IMR-90 (cell line): ENCODE measurements around the gene LRRC2. TPM values are rescaled to one million over a fixed set of nuclear protein-coding genes. Genes with fewer than 3 reads are reported as not detected.

Experiments used
- ATAC-seq: fragments of 200-7000 bp; cut with Tn5 transposase; 2 replicates; pipeline ENCODE4 v1.9.1; 2020; ENCODE audit warnings: low read depth, mild to moderate bottlenecking, moderate library complexity
- BruUV-seq: library from RNA; stranded (reverse); fragments of 400-500 nt; replicated peaks from 2 replicates; lab custom pipeline; 2021; lab: Mats Ljungman, UMichigan
- CTCF ChIA-PET: fragments of 300-600 bp; formaldehyde crosslinking; extraction: SDS; loops from one replicate; lab custom pipeline; 2021; ENCODE audit warnings: antibody characterized with exemption; lab: Yijun Ruan, JAX
- POLR2A ChIA-PET: fragments of 300-600 bp; sonication (Branson Sonifier 250); formaldehyde crosslinking; loops from one replicate; lab custom pipeline; 2022; ENCODE audit warnings: antibody characterized with exemption; ENCODE audit not compliant: unreplicated experiment; lab: Charles Lee
- DNase-seq: peaks from one replicate; pipeline ENCODE4 v3.0.0; 2013
- H2AFZ ChIP-seq: replicated peaks from 2 replicates; pipeline ENCODE3; 2013; ENCODE audit warnings: low read length, mild to moderate bottlenecking; ENCODE audit not compliant: poor library complexity
- H2AK5ac ChIP-seq: 2 replicates; pipeline ENCODE4 v1.6.1; 2013; ENCODE audit warnings: low read depth, low read length, inconsistent platforms
- H2AK9ac ChIP-seq: replicated peaks from 2 replicates; pipeline ENCODE3; 2013; ENCODE audit warnings: mild to moderate bottlenecking, low read depth, low read length, moderate library complexity; ENCODE audit not compliant: poor library complexity
- H2BK120ac ChIP-seq: 2 replicates; pipeline ENCODE4 v1.6.1; 2013; ENCODE audit warnings: low read depth, low read length, inconsistent platforms
- H2BK15ac ChIP-seq: 3 replicates; pipeline ENCODE4 v1.6.1; 2013; ENCODE audit warnings: low read depth, low read length, inconsistent platforms
- H2BK20ac ChIP-seq: 2 replicates; pipeline ENCODE4 v1.6.1; 2013; ENCODE audit warnings: low read depth, mild to moderate bottlenecking, inconsistent platforms, low read length, moderate library complexity
- H2BK5ac ChIP-seq: 2 replicates; pipeline ENCODE4 v1.6.1; 2013; ENCODE audit warnings: mild to moderate bottlenecking, low read depth, low read length, inconsistent platforms; ENCODE audit not compliant: poor library complexity, severe bottlenecking
- H3K14ac ChIP-seq: replicated peaks from 2 replicates; pipeline ENCODE4 v1.6.1; 2013; ENCODE audit warnings: low read depth, low read length, inconsistent platforms
- H3K18ac ChIP-seq: 2 replicates; pipeline ENCODE4 v1.6.1; 2013; ENCODE audit warnings: low read depth, low read length, control low read depth
- H3K23ac ChIP-seq: 2 replicates; pipeline ENCODE4 v1.6.1; 2013; ENCODE audit warnings: low read depth, low read length, inconsistent platforms
- H3K27ac ChIP-seq: 2 replicates; pipeline ENCODE4 v1.5.1; 2013; ENCODE audit warnings: mild to moderate bottlenecking, control low read depth, low read length; ENCODE audit not compliant: insufficient read depth
- H3K27me3 ChIP-seq: 2 replicates; pipeline ENCODE4 v1.6.1; 2013; ENCODE audit warnings: low read length; ENCODE audit not compliant: control insufficient read depth, insufficient read depth
- H3K36me3 ChIP-seq: 2 replicates; pipeline ENCODE4 v1.6.1; 2013; ENCODE audit warnings: low read length, mixed read lengths; ENCODE audit not compliant: control insufficient read depth, insufficient read depth
- H3K4ac ChIP-seq: 2 replicates; pipeline ENCODE4 v1.6.1; 2013; ENCODE audit warnings: low read depth, low read length, inconsistent platforms
- H3K4me1 ChIP-seq: 2 replicates; pipeline ENCODE4 v1.6.1; 2013; ENCODE audit warnings: low read length, mixed read lengths; ENCODE audit not compliant: control insufficient read depth, insufficient read depth
- H3K4me2 ChIP-seq: 2 replicates; pipeline ENCODE4 v1.6.1; 2013; ENCODE audit warnings: low read depth, mild to moderate bottlenecking, control low read depth, low read length, moderate library complexity
- H3K4me3 ChIP-seq: 2 replicates; pipeline ENCODE4 v1.5.1; 2013; ENCODE audit warnings: low read depth, mild to moderate bottlenecking, control low read depth, low read length, moderate library complexity; ENCODE audit not compliant: insufficient read depth
- H3K56ac ChIP-seq: 2 replicates; pipeline ENCODE4 v1.6.1; 2013; ENCODE audit warnings: low read length, inconsistent platforms; ENCODE audit not compliant: insufficient read depth; ENCODE audit errors: extremely low read depth
- H3K79me1 ChIP-seq, 2 experiments: 2 replicates each; pipeline ENCODE4 v1.6.1; 2013; ENCODE audit warnings: low read length in 2 of 2, inconsistent platforms in 1 of 2, low read depth in 1 of 2
- H3K9ac ChIP-seq: 2 replicates; pipeline ENCODE4 v1.6.1; 2013; ENCODE audit warnings: low read depth, low read length, control low read depth
- H3K9me1 ChIP-seq: 2 replicates; pipeline ENCODE4 v1.6.1; 2013; ENCODE audit warnings: low read length, inconsistent platforms; ENCODE audit not compliant: insufficient read depth
- H3K9me3 ChIP-seq: 2 replicates; pipeline ENCODE4 v1.6.1; 2013; ENCODE audit warnings: low read length; ENCODE audit not compliant: control insufficient read depth, insufficient read depth
- H4K20me1 ChIP-seq: 2 replicates; pipeline ENCODE4 v1.6.1; 2013; ENCODE audit warnings: low read length, inconsistent platforms; ENCODE audit not compliant: insufficient read depth
- H4K5ac ChIP-seq: 2 replicates; pipeline ENCODE4 v1.6.1; 2013; ENCODE audit warnings: mild to moderate bottlenecking, low read depth, low read length, control low read depth
- H4K8ac ChIP-seq, 2 experiments: 2 replicates each; pipeline ENCODE4 v1.6.1; 2013; ENCODE audit warnings: low read depth in 2 of 2, low read length in 2 of 2, control low read depth in 1 of 2, inconsistent platforms in 1 of 2
- H4K91ac ChIP-seq: 2 replicates; pipeline ENCODE4 v1.6.1; 2013; ENCODE audit warnings: low read depth, low read length, inconsistent platforms; ENCODE audit not compliant: insufficient read depth
- BHLHE40 ChIP-seq: fragments of 150-350 bp; IDR thresholded peaks from 2 replicates; pipeline ENCODE4 v1.6.1; 2016; ENCODE audit warnings: mild to moderate bottlenecking, low read depth, low read length
- CEBPB ChIP-seq: IDR thresholded peaks from 2 replicates; pipeline ENCODE4 v1.6.1; 2012; ENCODE audit warnings: low read depth, low read length, improper control_type of control experiment
- CHD1 ChIP-seq: IDR thresholded peaks from 2 replicates; pipeline ENCODE4 v1.6.1; 2012; ENCODE audit warnings: low read depth, low read length, improper control_type of control experiment
- CTCF ChIP-seq: conservative IDR thresholded peaks from 2 replicates; pipeline ENCODE4 v1.5.1; 2012; ENCODE audit warnings: mild to moderate bottlenecking, low read depth, low read length, improper control_type of control experiment
- FOS ChIP-seq: fragments of 150-350 bp; IDR thresholded peaks from 2 replicates; pipeline ENCODE4 v1.6.1; 2016; ENCODE audit warnings: low read depth, low read length
- MAFK ChIP-seq: IDR thresholded peaks from 2 replicates; pipeline ENCODE4 v1.6.1; 2012; ENCODE audit warnings: low read depth, low read length, improper control_type of control experiment
- MAZ ChIP-seq: IDR thresholded peaks from 2 replicates; pipeline ENCODE4 v1.6.1; 2012; ENCODE audit warnings: low read depth, mild to moderate bottlenecking, low read length, improper control_type of control experiment, moderate library complexity, borderline replicate concordance
- MXI1 ChIP-seq: IDR thresholded peaks from 2 replicates; pipeline ENCODE4 v1.6.1; 2012; ENCODE audit warnings: low read depth, mild to moderate bottlenecking, low read length, moderate library complexity, borderline replicate concordance
- NFE2L2 ChIP-seq: fragments of 150-350 bp; IDR thresholded peaks from 2 replicates; pipeline ENCODE4 v1.6.1; 2016; ENCODE audit warnings: low read depth, mild to moderate bottlenecking, low read length
- POLR2A ChIP-seq: IDR thresholded peaks from 2 replicates; pipeline ENCODE4 v1.6.1; 2012; ENCODE audit warnings: mild to moderate bottlenecking, low read depth, low read length
- RAD21 ChIP-seq: IDR thresholded peaks from 2 replicates; pipeline ENCODE4 v1.6.1; 2012; ENCODE audit warnings: low read length, improper control_type of control experiment
- RCOR1 ChIP-seq: IDR thresholded peaks from 2 replicates; pipeline ENCODE4 v1.6.1; 2012; ENCODE audit warnings: mild to moderate bottlenecking, low read length, improper control_type of control experiment; ENCODE audit not compliant: insufficient replicate concordance
- RFX5 ChIP-seq: IDR thresholded peaks from 2 replicates; pipeline ENCODE4 v1.8.0; 2012; ENCODE audit warnings: low read depth, mild to moderate bottlenecking, low read length, moderate library complexity
- SMC3 ChIP-seq: fragments of 150-350 bp; IDR thresholded peaks from 2 replicates; pipeline ENCODE4 v1.6.1; 2016; ENCODE audit warnings: low read depth, mild to moderate bottlenecking, antibody characterized with exemption, low read length, moderate library complexity
- WGBS, 2 experiments: methylation state at CpG; one replicate each; pipeline versions ENCODE4 v1.1.5 to v1.1.7; 2013; ENCODE audit warnings: missing lambda C conversion rate in 2 of 2; ENCODE audit not compliant: insufficient read length in 1 of 2; ENCODE audit errors: extremely low coverage in 2 of 2; 5-methylcytosine and 5-hydroxymethylcytosine counted together
- dilution Hi-C: fragments of 300-500 bp; cut with HindIII; formaldehyde crosslinking; loops from one replicate; pipeline ENCODE4 v1.14.3; 2018; ENCODE audit warnings: low sequenced_read_pairs; ENCODE audit not compliant: unreplicated experiment
- in situ Hi-C: fragments of 300-500 bp; cut with MboI; formaldehyde crosslinking; loops from 3 replicates; pipeline ENCODE4 v1.14.3; 2019; ENCODE audit warnings: low sequenced_read_pairs, inconsistent platforms, mixed read lengths
- intact Hi-C: fragments of 100-400 bp; cut with micrococcal nuclease; formaldehyde crosslinking; loops from 2 replicates; pipeline ENCODE4 v1.10.0; 2022
- polyA plus RNA-seq, 3 experiments: library from polyadenylated mRNA; depleted of rRNA; stranded (reverse); fragments of >200 nt; gene quantifications; 2 replicates each; pipeline ENCODE4 v1.2.3, GENCODE V29; 2012; ENCODE audit warnings: low replicate concordance in 1 of 3
- total RNA-seq: library from RNA; depleted of rRNA; stranded (reverse); fragments of >200 nt; gene quantifications from 2 replicates; pipeline ENCODE4 v1.2.3, GENCODE V29; 2012
- TF ChIP-seq, protein P1 (sequence below): fragments of 150-350 bp; IDR thresholded peaks from 2 replicates; pipeline ENCODE4 v1.6.1; 2016; ENCODE audit warnings: low read depth, mild to moderate bottlenecking, low read length, moderate library complexity, borderline replicate concordance
- TF ChIP-seq, protein P2 (sequence below): fragments of 150-350 bp; IDR thresholded peaks from 2 replicates; pipeline ENCODE4 v1.6.1; 2017; ENCODE audit warnings: mild to moderate bottlenecking, antibody characterized with exemption, low read length, low read depth

LRRC2 gene
- total and polyA plus RNA-seq, 2 of the 4 experiments (the other 2 are of a cell fraction) = 2.9 to 4.1 TPM

- Histone ChIP-seq H3K27me3 (no peaks in the 10 kb centered on the region), H3K27ac (no peak overlapping the region), H2AFZ (no peak overlapping the region), H3K14ac (no peak overlapping the region), H3K4ac (0 out of 2 replicates have a peak overlapping the region, but pooled peaks have one; percentile 4), H4K91ac (no peak overlapping the region), H3K23ac (no peak overlapping the region), H3K36me3 (no peaks in the 10 kb centered on the region), H2BK5ac (no peak overlapping the region), H3K4me1 (peaks cover 12% of the 10 kb centered on the region), H3K56ac (no peak overlapping the region), H3K18ac (no peak overlapping the region), H3K9me3 (no peaks in the 10 kb centered on the region), H4K8ac (no peak overlapping the region), H4K5ac (peak overlapping the region; percentile 35; the same call in 1 of the 2 replicates), H4K20me1 (no peaks in the 10 kb centered on the region), H3K9me1 (peaks cover 9% of the 10 kb centered on the region), H3K4me3 (no peak overlapping the region), H2AK9ac (no peak overlapping the region), H2BK120ac (peak overlapping the region; percentile 44; the same call in 1 of the 2 replicates), H3K9ac (no peak overlapping the region), H3K4me2 (no peak overlapping the region), H2BK15ac (no peak overlapping the region), H2BK20ac (no peak overlapping the region), H2AK5ac (no peak overlapping the region), H3K79me1 (no peaks in the 10 kb centered on the region)
- no peak for ATAC-seq
- no TSS peak for BruUV-seq
- ChIA-PET POLR2A (no interaction called here), CTCF (no interaction called here)
- dilution Hi-C loops (no loop called here), in situ Hi-C loops (loop anchor here (5.0 to 25.0 kb wide), 2 partner anchors 147 to 402 kb away; partner anchors contain the start of gene PTH1R), intact Hi-C loops (loop anchor here (5.0 kb wide), 1 partner anchor 422 kb away; no protein-coding TSS in a partner anchor)
- 40% methylated on average over 1 of the region's 4 CpGs; no CpG with 5 or more reads in 1 of the 2 experiments for WGBS, 2 experiments
- TF ChIP-seq SMC3 (no peak), CEBPB (no peak), POLR2A (no peak), CTCF (no peak), CHD1 (no peak), RAD21 (no peak), MAFK (no peak), MXI1 (no peak), FOS (no peak), NFE2L2 (no peak), RFX5 (no peak), MAZ (no peak), RCOR1 (no peak), BHLHE40 (no peak)
- TF ChIP-seq, protein P1, sequence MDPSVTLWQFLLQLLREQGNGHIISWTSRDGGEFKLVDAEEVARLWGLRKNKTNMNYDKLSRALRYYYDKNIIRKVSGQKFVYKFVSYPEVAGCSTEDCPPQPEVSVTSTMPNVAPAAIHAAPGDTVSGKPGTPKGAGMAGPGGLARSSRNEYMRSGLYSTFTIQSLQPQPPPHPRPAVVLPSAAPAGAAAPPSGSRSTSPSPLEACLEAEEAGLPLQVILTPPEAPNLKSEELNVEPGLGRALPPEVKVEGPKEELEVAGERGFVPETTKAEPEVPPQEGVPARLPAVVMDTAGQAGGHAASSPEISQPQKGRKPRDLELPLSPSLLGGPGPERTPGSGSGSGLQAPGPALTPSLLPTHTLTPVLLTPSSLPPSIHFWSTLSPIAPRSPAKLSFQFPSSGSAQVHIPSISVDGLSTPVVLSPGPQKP = no peak
- TF ChIP-seq, protein P2, sequence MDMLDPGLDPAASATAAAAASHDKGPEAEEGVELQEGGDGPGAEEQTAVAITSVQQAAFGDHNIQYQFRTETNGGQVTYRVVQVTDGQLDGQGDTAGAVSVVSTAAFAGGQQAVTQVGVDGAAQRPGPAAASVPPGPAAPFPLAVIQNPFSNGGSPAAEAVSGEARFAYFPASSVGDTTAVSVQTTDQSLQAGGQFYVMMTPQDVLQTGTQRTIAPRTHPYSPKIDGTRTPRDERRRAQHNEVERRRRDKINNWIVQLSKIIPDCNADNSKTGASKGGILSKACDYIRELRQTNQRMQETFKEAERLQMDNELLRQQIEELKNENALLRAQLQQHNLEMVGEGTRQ = no peak
- no peak for DNase-seq
Observed at GRCh38 chr3:46485779-46486175, 80.3 kb downstream of the LRRC2 start.
